H54 (cell line): Measurements from ENCODE around the gene SLC26A1.

Experiments
- DNase-seq: peaks from one replicate; pipeline ENCODE4 v3.0.0; 2011; ENCODE audit warnings: low spot score, mixed read lengths; ENCODE audit not compliant: insufficient read length
- FAIRE-seq: peaks from 3 replicates; lab custom pipeline; 2011; peaks lifted over from hg19 to GRCh38; lab: Jason Lieb, UNC
- POLR2A ChIP-seq: IDR thresholded peaks from 2 replicates; pipeline ENCODE4 v1.6.1; 2011; ENCODE audit warnings: low read depth, mild to moderate bottlenecking, low read length

Gene SLC26A1

DNA sequence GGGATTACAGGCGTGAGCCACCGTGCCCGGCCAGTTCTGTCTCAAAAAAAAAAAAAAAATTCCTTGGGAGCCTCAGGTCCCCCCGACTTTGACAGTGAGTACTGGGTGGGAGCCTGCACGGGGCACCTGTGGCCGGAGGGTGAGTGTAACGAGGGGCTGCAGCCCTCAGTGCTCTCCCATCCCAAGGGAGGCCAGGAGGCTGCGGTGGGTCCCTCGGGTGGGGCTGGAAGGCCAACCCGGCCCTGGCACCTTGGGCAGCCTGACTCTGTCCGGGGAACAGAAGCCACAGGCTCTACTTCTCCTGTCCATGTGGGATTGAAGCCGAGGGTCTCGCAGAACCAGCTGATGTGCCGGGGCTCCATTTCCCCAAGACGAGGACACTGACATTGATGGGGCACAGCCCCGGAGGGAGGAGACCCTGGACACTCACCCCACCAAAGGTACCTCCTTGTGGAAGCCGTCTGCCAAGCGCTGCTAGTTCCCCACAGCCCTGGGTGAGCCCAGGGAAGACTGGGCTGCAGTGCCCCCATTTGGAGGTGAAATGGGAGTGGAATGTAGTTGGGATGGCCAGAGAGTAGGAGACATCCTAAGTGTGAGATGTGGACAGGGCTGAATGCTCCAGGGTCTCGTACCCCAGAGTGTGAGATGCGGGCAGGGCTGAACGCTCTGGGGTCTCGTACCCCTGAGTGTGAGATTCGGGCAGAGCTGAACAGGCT lies 2.3 kb upstream of the SLC26A1 start:
- FAIRE-seq, result no peak
- DNase-seq, result no peak
- no peak for TF ChIP-seq POLR2A

GRCh38 chr4:992297-993110 lies 700 bp downstream of the SLC26A1 start:
- no peak for FAIRE-seq
- DNase-seq, result no peak
- TF ChIP-seq POLR2A, result no peak

DNA sequence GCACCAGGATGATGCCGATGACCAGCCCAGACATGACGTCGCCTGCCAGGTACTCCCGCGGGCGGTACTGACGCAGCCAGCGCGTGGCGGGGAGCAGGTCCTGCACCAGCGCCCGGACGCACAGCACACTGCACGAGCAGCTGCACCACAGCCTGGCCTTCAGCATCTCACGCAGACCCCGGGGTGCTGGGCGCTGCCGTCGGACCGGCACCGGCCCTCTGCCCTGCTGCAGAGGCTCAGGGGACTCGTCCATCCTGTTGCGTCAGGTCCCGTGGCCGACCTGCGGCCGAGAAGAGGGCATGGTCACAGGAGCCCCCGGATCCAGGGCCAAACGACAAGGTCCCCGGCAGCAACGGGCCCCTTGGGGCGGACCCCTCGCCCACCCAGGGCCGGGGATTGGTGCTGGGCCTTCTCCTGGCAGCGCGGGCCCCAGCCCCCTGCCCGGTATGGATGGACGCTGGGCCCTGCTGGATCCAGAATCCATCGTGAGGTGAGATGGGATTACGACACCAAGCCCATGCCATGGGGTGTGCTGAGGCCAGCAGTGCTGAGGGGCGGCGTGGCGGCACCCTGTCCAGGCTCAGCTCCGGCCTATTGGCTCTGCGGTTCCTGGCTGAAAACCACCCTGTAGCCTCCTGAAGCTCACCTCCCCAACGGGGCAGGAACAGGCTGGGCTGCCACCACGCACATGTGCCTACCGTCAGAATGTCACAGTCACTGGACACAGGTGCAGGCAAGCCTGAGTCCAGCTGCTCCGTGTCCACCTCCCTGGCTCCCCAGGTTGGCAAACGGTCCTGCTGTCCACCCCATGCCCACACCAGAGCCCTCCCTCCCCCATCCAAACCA lies 1.5 kb downstream of the SLC26A1 start:
- no peak for TF ChIP-seq POLR2A
- FAIRE-seq, result no peak
- no peak for DNase-seq

DNA sequence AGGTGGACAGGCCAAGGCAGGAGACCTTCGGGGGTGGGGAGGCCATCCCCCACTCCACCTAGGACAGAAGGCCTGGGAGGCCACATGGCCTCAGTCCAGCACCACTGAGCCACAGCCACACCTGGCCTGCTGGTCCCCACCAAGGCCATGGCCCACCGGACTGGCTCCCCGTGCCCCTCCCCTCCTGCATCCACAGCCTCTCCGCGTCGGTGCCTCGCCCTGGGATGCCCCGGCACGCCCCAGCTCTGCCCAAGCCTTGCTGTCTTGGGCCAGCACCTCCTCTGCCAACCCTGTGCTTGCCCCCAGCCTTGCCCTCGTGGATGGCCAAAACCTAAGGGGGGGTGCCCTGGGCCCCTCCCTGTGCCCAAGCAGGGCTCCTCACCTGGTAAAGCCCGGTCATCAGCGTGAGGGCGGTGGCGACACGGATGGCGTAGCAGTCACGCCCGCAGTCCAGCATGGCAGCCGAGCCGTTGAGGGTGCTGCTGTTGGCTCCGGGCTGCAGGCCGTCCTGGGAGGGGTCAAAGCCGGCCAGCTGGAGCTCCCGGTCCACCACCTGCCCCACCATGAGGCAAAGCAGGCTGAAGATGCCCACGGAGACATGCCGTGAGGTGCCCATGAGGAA lies 2.3 kb downstream of the SLC26A1 start:
- DNase-seq, result no peak
- FAIRE-seq, result no peak
- TF ChIP-seq POLR2A, result no peak

DNA sequence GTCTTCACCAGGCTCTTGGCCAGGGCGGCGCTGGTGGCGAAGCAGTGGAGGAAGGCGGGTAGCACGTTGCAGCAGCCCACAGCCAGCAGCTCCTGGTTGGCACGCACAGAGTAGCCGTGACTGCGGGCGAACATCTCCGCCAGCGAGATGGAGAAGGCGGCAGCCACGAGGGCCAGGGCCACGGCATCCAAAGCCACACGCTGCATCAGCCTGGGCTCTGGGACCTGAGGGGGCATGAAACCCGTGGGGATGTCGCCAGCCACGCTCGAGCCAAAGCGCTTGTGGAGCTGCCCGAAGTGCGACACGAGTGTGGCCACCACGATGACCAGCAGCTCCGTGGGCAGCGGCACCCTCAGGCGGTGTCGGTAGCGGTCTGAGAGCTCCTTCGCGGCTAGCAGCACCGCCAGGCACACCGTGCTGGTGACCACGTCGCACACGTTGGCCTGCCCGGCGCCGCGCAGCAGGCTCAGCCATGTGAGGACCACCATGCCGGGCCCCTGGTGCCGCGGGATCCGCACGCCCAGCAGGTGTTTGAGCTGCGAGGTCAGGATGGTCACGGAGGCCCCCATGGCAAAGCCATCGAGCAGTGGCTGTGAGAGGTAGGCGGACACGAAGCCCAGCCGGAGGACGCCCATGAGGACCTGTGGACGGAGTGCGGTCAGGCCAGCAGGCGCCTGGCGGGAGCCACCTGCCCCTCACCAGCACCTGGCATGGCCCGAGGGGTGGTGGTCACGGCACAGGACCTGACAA lies 3.3 kb downstream of the SLC26A1 start:
- no peak for FAIRE-seq
- no peak for DNase-seq
- no peak for TF ChIP-seq POLR2A

- no peak for TF ChIP-seq POLR2A
- FAIRE-seq, result no peak
- DNase-seq, result no peak
Observed at GRCh38 chr4:988726-989721, 4.2 kb downstream of the SLC26A1 start.

- peak; percentile 11 for FAIRE-seq
Observed at GRCh38 chr4:987624-988513, 5.3 kb downstream of the SLC26A1 start.

GRCh38 chr4:986879-987623 lies 6.2 kb downstream of the SLC26A1 start, which contains the start of gene IDUA:
TSS of gene IDUA (plus strand) at chr4:987044. CDS start at chr4:987085, 41 bp downstream.
- FAIRE-seq (no peak), DNase-seq (peak; percentile 81)
- TF ChIP-seq POLR2A, result peak; percentile 79

More at GRCh38 chr4:987624-988513, 5.3 kb downstream of the SLC26A1 start:
- DNase-seq, result peak; percentile 88
- no peak for TF ChIP-seq POLR2A

DNA sequence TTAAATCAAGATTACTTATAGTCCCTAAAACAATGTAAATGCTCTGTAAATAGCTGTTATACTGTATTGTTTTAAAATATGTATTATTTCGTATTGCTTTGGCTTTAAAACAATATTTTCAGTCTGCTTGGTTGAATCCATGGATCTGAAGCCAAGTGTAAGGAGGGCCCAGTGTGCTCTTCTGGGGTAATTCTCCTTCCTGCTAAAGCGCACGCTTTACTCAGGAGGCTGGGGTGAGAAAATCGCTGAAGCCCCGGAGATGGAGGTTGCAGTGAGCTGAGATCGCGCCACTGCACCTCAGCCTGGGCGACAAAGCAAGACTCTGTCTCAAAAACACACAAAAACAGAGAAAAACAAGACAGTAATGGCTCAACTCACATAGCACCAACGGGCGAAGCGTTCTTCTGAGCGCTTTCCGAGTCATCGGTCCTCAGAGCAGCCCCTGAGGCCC lies 6.8 kb downstream of the SLC26A1 start:
- no peak for TF ChIP-seq POLR2A

More for the DNA sequence above, 6.8 kb downstream of the SLC26A1 start:
- DNase-seq, result no peak
- FAIRE-seq, result no peak
